Stomach (tissue), 9 donors: ENCODE data around the gene ACOX2. TPM values are rescaled to one million over a fixed set of nuclear protein-coding genes. Genes with fewer than 3 reads are reported as not detected.
A peak's percentile ranks its signal among the peaks of the same experiment; 100 is the strongest.

Source experiments
- DNase-seq, 2 donors: peaks; one replicate each; pipeline versions ENCODE4 v3.0.0 to v3.0.0-alpha.2; 2013 to 2019
- H3K27ac ChIP-seq, 5 donors: fragments of 200-600 bp in 4 of 5; sonication (generic) in 4 of 5; one replicate each; pipeline ENCODE4 v1.5.1; 2013 to 2019; ENCODE audit warnings: mild to moderate bottlenecking in 1 of 5, moderate library complexity in 1 of 5
- H3K27me3 ChIP-seq, 3 donors: fragments of 200-600 bp; sonication (generic); one replicate each; pipeline ENCODE4 v1.5.1; 2017 to 2019; ENCODE audit warnings: mixed run types in 1 of 3
- H3K36me3 ChIP-seq, 4 donors: fragments of 200-600 bp; sonication (generic); 1 replicate in 3 of 4; 2 replicates in 1 of 4; pipeline ENCODE4 v1.5.1; 2016 to 2019
- H3K4me1 ChIP-seq, 4 donors: fragments of 200-600 bp; sonication (generic); one replicate each; pipeline ENCODE4 v1.5.1; 2016 to 2019
- H3K4me3 ChIP-seq, 4 donors: fragments of 200-600 bp; sonication (generic) in 3 of 4; one replicate each; pipeline ENCODE4 v1.5.1; 2016 to 2019; ENCODE audit warnings: mild to moderate bottlenecking in 1 of 4
- H3K9me3 ChIP-seq, 4 donors: fragments of 200-600 bp; sonication (generic); one replicate each; pipeline ENCODE4 v1.5.1; 2016 to 2019
- CTCF ChIP-seq, 7 experiments: fragments of 450-650 bp in 4 of 7; fragments of 200-600 bp in 3 of 7; sonication (generic) in 3 of 7; IDR thresholded peaks; one replicate each; pipeline ENCODE4 v1.5.1; 2016 to 2019; ENCODE audit warnings: antibody characterized with exemption in 7 of 7, control low read depth in 2 of 7, mild to moderate bottlenecking in 1 of 7
- EP300 ChIP-seq: sonication (generic); formaldehyde crosslinking; IDR thresholded peaks from one replicate; pipeline ENCODE4 v1.6.1; 2017; ENCODE audit warnings: antibody characterized with exemption
- POLR2A ChIP-seq, 4 donors: fragments of 450-650 bp; IDR thresholded peaks; one replicate each; pipeline ENCODE4 v1.6.1; 2016; ENCODE audit warnings: antibody characterized with exemption in 4 of 4, control low read depth in 2 of 4, mild to moderate bottlenecking in 1 of 4, moderate library complexity in 1 of 4
- POLR2AphosphoS5 ChIP-seq, 3 donors: sonication (generic); formaldehyde crosslinking; IDR thresholded peaks; one replicate each; pipeline ENCODE4 v1.6.1; 2016; ENCODE audit warnings: antibody characterized with exemption in 3 of 3
- WGBS, 5 donors: extraction: QIAGEN DNeasy Blood & Tissue Kit in 3 of 5; methylation state at CpG; one replicate each; pipeline versions ENCODE4 v1.1.5 to v1.1.7; 2013 to 2018; 5-methylcytosine and 5-hydroxymethylcytosine counted together
- intact Hi-C: fragments of 100-400 bp; cut with DNase I; formaldehyde crosslinking; loops from one replicate; pipeline ENCODE4 v1.15.1; 2023; ENCODE audit warnings: low total_unique reads
- polyA plus RNA-seq, 3 donors: library from polyadenylated mRNA; stranded (reverse); fragments of 200-250 nt; gene quantifications; one replicate each; pipeline ENCODE4 v1.2.3, GENCODE V29; 2013
- total RNA-seq, 5 donors: library from RNA; depleted of rRNA; stranded (reverse); fragments of >200 nt; gene quantifications; one replicate each; pipeline versions ENCODE4 v1.1.0 to v1.2.3, GENCODE V29; 2014 to 2016
- donor health status: healthy with polysubstance abuse.
- donor health status: Bipolar disorder and iron deficiency.
- donor health status: healthy.

The ACOX2 gene
- total and polyA plus RNA-seq, 8 donors, result 1.6 to 22.2 (median 7.5) TPM; not detected in 1

GRCh38 chr3:58576716-58577115 is 39.7 kb upstream of the ACOX2 start:
- peak overlapping the region; percentile 27 to 34 (median 32) for H3K4me3 ChIP-seq
- intact Hi-C loops, result no loop called here
- no peak for DNase-seq
- no peaks in the 10 kb centered on the region for H3K36me3 ChIP-seq
- H3K27me3 ChIP-seq, result no peaks in the 10 kb centered on the region
- peak overlapping the region; percentile 15 to 80 (median 75) for H3K27ac ChIP-seq
- no peaks in the 10 kb centered on the region for H3K9me3 ChIP-seq
- 60 to 75% (median 68%) methylated on average over 6 of the region's 6 CpGs for WGBS, 5 donors
- H3K4me1 ChIP-seq, result peaks cover 5 to 35% (median 19%) of the 10 kb centered on the region in 4 donors
- TF ChIP-seq POLR2AphosphoS5 (IDR thresholded peaks at IDR 0.05) (no peak), POLR2A (IDR thresholded peaks at IDR 0.05) (no peak), EP300 (no peak), CTCF (IDR thresholded peaks at IDR 0.05) (no peak)

GRCh38 chr3:58575971-58576652 is 39.1 kb upstream of the ACOX2 start:
- H3K27ac ChIP-seq, result peak overlapping the region in 4 of 5 donors; percentile 69 to 80 (median 75)
- intact Hi-C loops, result no loop called here
- H3K4me3 ChIP-seq, result peak overlapping the region; percentile 29 to 34 (median 32)
- H3K27me3 ChIP-seq, result no peaks in the 10 kb centered on the region
- TF ChIP-seq POLR2A (IDR thresholded peaks at IDR 0.05) (no peak), CTCF (IDR thresholded peaks at IDR 0.05) (no peak), POLR2AphosphoS5 (IDR thresholded peaks at IDR 0.05) (peak in 2 of 3 donors; percentile 33 to 38), EP300 (no peak)
- no peak for DNase-seq
- H3K4me1 ChIP-seq, result peaks cover 5 to 35% (median 19%) of the 10 kb centered on the region in 4 donors
- no peaks in the 10 kb centered on the region for H3K9me3 ChIP-seq
- 36 to 53% (median 52%) methylated on average over 8 of the region's 8 CpGs for WGBS, 5 donors
- no peaks in the 10 kb centered on the region for H3K36me3 ChIP-seq

GRCh38 chr3:58574682-58575081 is 37.7 kb upstream of the ACOX2 start:
- peak overlapping the region in 2 of 4 donors; percentile 14 to 34 for H3K4me3 ChIP-seq
- H3K4me1 ChIP-seq, result peaks cover 5 to 35% (median 19%) of the 10 kb centered on the region in 4 donors
- 82 to 92% (median 87%) methylated on average over 4 of the region's 4 CpGs for WGBS, 5 donors
- TF ChIP-seq POLR2A (IDR thresholded peaks at IDR 0.05), result no peak
- TF ChIP-seq EP300, result no peak
- TF ChIP-seq POLR2AphosphoS5 (IDR thresholded peaks at IDR 0.05), result no peak
- TF ChIP-seq CTCF (IDR thresholded peaks at IDR 0.05), result no peak
- no peak for DNase-seq
- H3K9me3 ChIP-seq, result no peaks in the 10 kb centered on the region
- intact Hi-C loops, result loop anchor here (5.0 kb wide), 1 partner anchor 53 kb away; no protein-coding TSS in a partner anchor
- no peaks in the 10 kb centered on the region for H3K27me3 ChIP-seq
- peak overlapping the region in 1 of 5 donors; percentile 75 for H3K27ac ChIP-seq
- H3K36me3 ChIP-seq, result no peaks in the 10 kb centered on the region

- Histone ChIP-seq H3K4me1 (peaks cover 5 to 35% (median 19%) of the 10 kb centered on the region in 4 donors), H3K9me3 (no peaks in the 10 kb centered on the region), H3K36me3 (no peaks in the 10 kb centered on the region), H3K4me3 (peak overlapping the region in 1 of 4 donors; percentile 14), H3K27me3 (no peaks in the 10 kb centered on the region), H3K27ac (no peak overlapping the region)
- DNase-seq, result no peak
- WGBS, 5 donors, result 84 to 89% (median 86%) methylated on average over 3 of the region's 3 CpGs
- intact Hi-C loops, result loop anchor here (5.0 kb wide), 1 partner anchor 53 kb away; no protein-coding TSS in a partner anchor
- no peak for TF ChIP-seq CTCF (IDR thresholded peaks at IDR 0.05)
Observed at GRCh38 chr3:58574106-58574505, 37.1 kb upstream of the ACOX2 start.
